ENCODE measurements around the gene HSD17B3. TPM values are rescaled to one million over a fixed set of nuclear protein-coding genes. Genes with fewer than 3 reads are reported as not detected.

The HSD17B3 gene
- total and polyA plus RNA-seq, 4 donors: 0.20 to 0.84 (median 0.49) TPM

- H3K9me3 ChIP-seq (ENCODE audit: control insufficient read depth, insufficient read depth, low read length): no peaks in the 10 kb centered on the region
- 87% methylated on average over 3 of the region's 11 CpGs for WGBS (ENCODE audit: insufficient coverage)
- H3K27me3 ChIP-seq (ENCODE audit: control insufficient read depth, insufficient read depth, low read length): no peaks in the 10 kb centered on the region
- peaks cover 11% of the 10 kb centered on the region for H3K4me1 ChIP-seq (ENCODE audit: control insufficient read depth, insufficient read depth, low read length)
- no peak overlapping the region for H3K4me3 ChIP-seq (ENCODE audit: low read depth, low read length)
- no peak overlapping the region for H3K27ac ChIP-seq (ENCODE audit: low read depth, low read length)
- DNase-seq (ENCODE audit: low read depth in 4 of 6, low spot score in 6 of 6): no peak
- no peaks in the 10 kb centered on the region for H3K36me3 ChIP-seq (ENCODE audit: control insufficient read depth, insufficient read depth, low read length)
Measured at GRCh38 chr9:96206156-96206751, 95.7 kb downstream of the HSD17B3 start.

GRCh38 chr9:96204853-96205252, 97.1 kb downstream of the HSD17B3 start:
- Histone ChIP-seq H3K9me3 (ENCODE audit: control insufficient read depth, insufficient read depth, low read length) (no peaks in the 10 kb centered on the region), H3K27ac (ENCODE audit: low read depth, low read length) (no peak overlapping the region), H3K36me3 (ENCODE audit: control insufficient read depth, insufficient read depth, low read length) (no peaks in the 10 kb centered on the region), H3K4me3 (ENCODE audit: low read depth, low read length) (no peak overlapping the region), H3K27me3 (ENCODE audit: control insufficient read depth, insufficient read depth, low read length) (no peaks in the 10 kb centered on the region), H3K4me1 (ENCODE audit: control insufficient read depth, insufficient read depth, low read length) (peaks cover 15% of the 10 kb centered on the region)
- DNase-seq (ENCODE audit: low read depth in 4 of 6, low spot score in 6 of 6): no peak
- no CpG with 5 or more reads among the region's 2 CpGs for WGBS (ENCODE audit: insufficient coverage)

- Histone ChIP-seq H3K27me3 (ENCODE audit: control insufficient read depth, insufficient read depth, low read length) (no peaks in the 10 kb centered on the region), H3K4me3 (ENCODE audit: low read depth, low read length) (no peak overlapping the region), H3K27ac (ENCODE audit: low read depth, low read length) (no peak overlapping the region), H3K9me3 (ENCODE audit: control insufficient read depth, insufficient read depth, low read length) (no peaks in the 10 kb centered on the region), H3K4me1 (ENCODE audit: control insufficient read depth, insufficient read depth, low read length) (peaks cover 15% of the 10 kb centered on the region), H3K36me3 (ENCODE audit: control insufficient read depth, insufficient read depth, low read length) (no peaks in the 10 kb centered on the region)
- peak in 2 of 6 donors; percentile 83 to 89 for DNase-seq (ENCODE audit: low read depth in 4 of 6, low spot score in 6 of 6)
- 31% methylated on average over 10 of the region's 18 CpGs for WGBS (ENCODE audit: insufficient coverage)
Measured at GRCh38 chr9:96203867-96204501, 98.0 kb downstream of the HSD17B3 start.

- no peak for DNase-seq (ENCODE audit: low read depth in 4 of 6, low spot score in 6 of 6)
- Histone ChIP-seq H3K27me3 (ENCODE audit: control insufficient read depth, insufficient read depth, low read length) (no peaks in the 10 kb centered on the region), H3K9me3 (ENCODE audit: control insufficient read depth, insufficient read depth, low read length) (no peaks in the 10 kb centered on the region), H3K36me3 (ENCODE audit: control insufficient read depth, insufficient read depth, low read length) (no peaks in the 10 kb centered on the region), H3K27ac (ENCODE audit: low read depth, low read length) (no peak overlapping the region), H3K4me3 (ENCODE audit: low read depth, low read length) (no peak overlapping the region), H3K4me1 (ENCODE audit: control insufficient read depth, insufficient read depth, low read length) (peaks cover 15% of the 10 kb centered on the region)
- WGBS (ENCODE audit: insufficient coverage): 97% methylated on average over 10 of the region's 13 CpGs
Measured at GRCh38 chr9:96202971-96203780, 98.8 kb downstream of the HSD17B3 start.

GRCh38 chr9:96201140-96201539, 100.8 kb downstream of the HSD17B3 start:
- no peak for DNase-seq (ENCODE audit: low read depth in 4 of 6, low spot score in 6 of 6)
- H3K4me1 ChIP-seq (ENCODE audit: control insufficient read depth, insufficient read depth, low read length): peaks cover 19% of the 10 kb centered on the region
- no peak overlapping the region for H3K27ac ChIP-seq (ENCODE audit: low read depth, low read length)
- 71% methylated on average over 5 of the region's 6 CpGs for WGBS (ENCODE audit: insufficient coverage)
- H3K9me3 ChIP-seq (ENCODE audit: control insufficient read depth, insufficient read depth, low read length): no peaks in the 10 kb centered on the region
- H3K36me3 ChIP-seq (ENCODE audit: control insufficient read depth, insufficient read depth, low read length): no peaks in the 10 kb centered on the region
- no peaks in the 10 kb centered on the region for H3K27me3 ChIP-seq (ENCODE audit: control insufficient read depth, insufficient read depth, low read length)
- no peak overlapping the region for H3K4me3 ChIP-seq (ENCODE audit: low read depth, low read length)

- no peak overlapping the region for H3K27ac ChIP-seq (ENCODE audit: low read depth, low read length)
- no CpG with 5 or more reads among the region's 5 CpGs for WGBS (ENCODE audit: insufficient coverage)
- no peak overlapping the region for H3K4me3 ChIP-seq (ENCODE audit: low read depth, low read length)
- peaks cover 16% of the 10 kb centered on the region for H3K4me1 ChIP-seq (ENCODE audit: control insufficient read depth, insufficient read depth, low read length)
- H3K9me3 ChIP-seq (ENCODE audit: control insufficient read depth, insufficient read depth, low read length): no peaks in the 10 kb centered on the region
- no peak for DNase-seq (ENCODE audit: low read depth in 4 of 6, low spot score in 6 of 6)
- no peaks in the 10 kb centered on the region for H3K36me3 ChIP-seq (ENCODE audit: control insufficient read depth, insufficient read depth, low read length)
- no peaks in the 10 kb centered on the region for H3K27me3 ChIP-seq (ENCODE audit: control insufficient read depth, insufficient read depth, low read length)
Measured at GRCh38 chr9:96199006-96199405, 103.0 kb downstream of the HSD17B3 start.

- no peak for DNase-seq (ENCODE audit: low read depth in 4 of 6, low spot score in 6 of 6)
- Histone ChIP-seq H3K4me1 (ENCODE audit: control insufficient read depth, insufficient read depth, low read length) (peaks cover 4% of the 10 kb centered on the region), H3K27me3 (ENCODE audit: control insufficient read depth, insufficient read depth, low read length) (no peaks in the 10 kb centered on the region), H3K9me3 (ENCODE audit: control insufficient read depth, insufficient read depth, low read length) (no peaks in the 10 kb centered on the region), H3K4me3 (ENCODE audit: low read depth, low read length) (no peak overlapping the region), H3K27ac (ENCODE audit: low read depth, low read length) (no peak overlapping the region), H3K36me3 (ENCODE audit: control insufficient read depth, insufficient read depth, low read length) (no peaks in the 10 kb centered on the region)
- WGBS (ENCODE audit: insufficient coverage): 87% methylated on average over 3 of the region's 3 CpGs
Measured at GRCh38 chr9:96195541-96195940, 106.4 kb downstream of the HSD17B3 start.

- H3K9me3 ChIP-seq (ENCODE audit: control insufficient read depth, insufficient read depth, low read length): peaks cover 9% of the 10 kb centered on the region
Measured at GRCh38 chr9:96193236-96193755, 108.7 kb downstream of the HSD17B3 start.

GRCh38 chr9:96192710-96193109, 109.3 kb downstream of the HSD17B3 start:
- Histone ChIP-seq H3K27ac (ENCODE audit: low read depth, low read length) (no peak overlapping the region), H3K36me3 (ENCODE audit: control insufficient read depth, insufficient read depth, low read length) (no peaks in the 10 kb centered on the region), H3K4me1 (ENCODE audit: control insufficient read depth, insufficient read depth, low read length) (peaks cover under 1% of the 10 kb centered on the region), H3K27me3 (ENCODE audit: control insufficient read depth, insufficient read depth, low read length) (no peaks in the 10 kb centered on the region), H3K9me3 (ENCODE audit: control insufficient read depth, insufficient read depth, low read length) (peaks cover 9% of the 10 kb centered on the region), H3K4me3 (ENCODE audit: low read depth, low read length) (no peak overlapping the region)
- DNase-seq (ENCODE audit: low read depth in 4 of 6, low spot score in 6 of 6): no peak

More at GRCh38 chr9:96193236-96193755, 108.7 kb downstream of the HSD17B3 start:
- Histone ChIP-seq H3K27ac (ENCODE audit: low read depth, low read length) (no peak overlapping the region), H3K36me3 (ENCODE audit: control insufficient read depth, insufficient read depth, low read length) (no peaks in the 10 kb centered on the region), H3K4me1 (ENCODE audit: control insufficient read depth, insufficient read depth, low read length) (peaks cover 4% of the 10 kb centered on the region), H3K27me3 (ENCODE audit: control insufficient read depth, insufficient read depth, low read length) (no peaks in the 10 kb centered on the region), H3K4me3 (ENCODE audit: low read depth, low read length) (no peak overlapping the region)
- WGBS (ENCODE audit: insufficient coverage): no CpG with 5 or more reads among the region's 5 CpGs
- DNase-seq (ENCODE audit: low read depth in 4 of 6, low spot score in 6 of 6): no peak

Measured in spinal cord (tissue), 10 donors.